ENCODE measurements around the gene PAQR6. TPM values are rescaled to one million over a fixed set of nuclear protein-coding genes. Genes with fewer than 3 reads are reported as not detected.

The PAQR6 gene
- total RNA-seq, 1 donor from 2014 or later = 1.0 TPM

GRCh38 chr1:156249593-156249992, 1.7 kb upstream of the PAQR6 start:
- Histone ChIP-seq H3K27ac (ENCODE audit: low read depth, low read length) (no peak overlapping the region), H3K4me3 (ENCODE audit: low read length in 3 of 3) (no peak overlapping the region), H3K9me3 (ENCODE audit: control insufficient read depth in 3 of 3, low read length in 3 of 3) (no peaks in the 10 kb centered on the region), H3K4me1 (ENCODE audit: control insufficient read depth in 3 of 3, insufficient read depth in 3 of 3, low read length in 3 of 3) (peaks cover 22 to 32% (median 29%) of the 10 kb centered on the region in 3 donors), H3K9ac (ENCODE audit: low read depth in 1 of 3, low read length in 3 of 3) (no peak overlapping the region), H3K27me3 (ENCODE audit: control insufficient read depth in 3 of 3, insufficient read depth in 3 of 3, low read length in 3 of 3) (peaks cover 17 to 23% (median 22%) of the 10 kb centered on the region in 3 donors), H3K36me3 (ENCODE audit: control insufficient read depth in 3 of 3, insufficient read depth in 3 of 3, low read length in 3 of 3) (peaks cover 48 to 52% (median 49%) of the 10 kb centered on the region in 3 donors)

GRCh38 chr1:156248323-156248683, 447 bp upstream of the PAQR6 start:
- Histone ChIP-seq H3K27me3 (ENCODE audit: control insufficient read depth in 3 of 3, insufficient read depth in 3 of 3, low read length in 3 of 3) (peaks cover 19 to 28% (median 28%) of the 10 kb centered on the region in 3 donors), H3K9me3 (ENCODE audit: control insufficient read depth in 3 of 3, low read length in 3 of 3) (no peaks in the 10 kb centered on the region), H3K27ac (ENCODE audit: low read depth, low read length) (no peak overlapping the region), H3K36me3 (ENCODE audit: control insufficient read depth in 3 of 3, insufficient read depth in 3 of 3, low read length in 3 of 3) (peaks cover 39 to 42% (median 41%) of the 10 kb centered on the region in 3 donors), H3K4me1 (ENCODE audit: control insufficient read depth in 3 of 3, insufficient read depth in 3 of 3, low read length in 3 of 3) (peaks cover 22 to 32% (median 29%) of the 10 kb centered on the region in 3 donors), H3K4me3 (ENCODE audit: low read length in 3 of 3) (no peak overlapping the region), H3K9ac (ENCODE audit: low read depth in 1 of 3, low read length in 3 of 3) (peak overlapping the region in 1 of 3 donors; percentile 33)

GRCh38 chr1:156246781-156247459, 936 bp downstream of the PAQR6 start:
- H3K9ac ChIP-seq (ENCODE audit: low read depth in 1 of 3, low read length in 3 of 3) = no peak overlapping the region
- H3K36me3 ChIP-seq (ENCODE audit: control insufficient read depth in 3 of 3, insufficient read depth in 3 of 3, low read length in 3 of 3) = peaks cover 27 to 29% (median 28%) of the 10 kb centered on the region in 3 donors
- peaks cover 19 to 28% (median 28%) of the 10 kb centered on the region in 3 donors for H3K27me3 ChIP-seq (ENCODE audit: control insufficient read depth in 3 of 3, insufficient read depth in 3 of 3, low read length in 3 of 3)
- no peaks in the 10 kb centered on the region for H3K9me3 ChIP-seq (ENCODE audit: control insufficient read depth in 3 of 3, low read length in 3 of 3)
- peaks cover 22 to 31% (median 28%) of the 10 kb centered on the region in 3 donors for H3K4me1 ChIP-seq (ENCODE audit: control insufficient read depth in 3 of 3, insufficient read depth in 3 of 3, low read length in 3 of 3)
- H3K27ac ChIP-seq (ENCODE audit: low read depth, low read length) = no peak overlapping the region
- no peak overlapping the region for H3K4me3 ChIP-seq (ENCODE audit: low read length in 3 of 3)

- peaks cover 21 to 26% (median 23%) of the 10 kb centered on the region in 3 donors for H3K36me3 ChIP-seq (ENCODE audit: control insufficient read depth in 3 of 3, insufficient read depth in 3 of 3, low read length in 3 of 3)
- peaks cover 22 to 28% (median 25%) of the 10 kb centered on the region in 3 donors for H3K4me1 ChIP-seq (ENCODE audit: control insufficient read depth in 3 of 3, insufficient read depth in 3 of 3, low read length in 3 of 3)
- H3K27me3 ChIP-seq (ENCODE audit: control insufficient read depth in 3 of 3, insufficient read depth in 3 of 3, low read length in 3 of 3) = peaks cover 19 to 29% (median 28%) of the 10 kb centered on the region in 3 donors
- H3K9me3 ChIP-seq (ENCODE audit: control insufficient read depth in 3 of 3, low read length in 3 of 3) = no peaks in the 10 kb centered on the region
- H3K4me3 ChIP-seq (ENCODE audit: low read length in 3 of 3) = no peak overlapping the region
- H3K27ac ChIP-seq (ENCODE audit: low read depth, low read length) = no peak overlapping the region
- H3K9ac ChIP-seq (ENCODE audit: low read depth in 1 of 3, low read length in 3 of 3) = no peak overlapping the region
These were observed 1.5 kb downstream of the PAQR6 start for GRCh38 chr1:156246241-156246780.

GRCh38 chr1:156245451-156246232, 2.2 kb downstream of the PAQR6 start:
- H3K9ac ChIP-seq (ENCODE audit: low read depth in 1 of 3, low read length in 3 of 3) = peak overlapping the region in 1 of 3 donors; percentile 8
- H3K27me3 ChIP-seq (ENCODE audit: control insufficient read depth in 3 of 3, insufficient read depth in 3 of 3, low read length in 3 of 3) = peaks cover 19 to 31% (median 28%) of the 10 kb centered on the region in 3 donors
- H3K36me3 ChIP-seq (ENCODE audit: control insufficient read depth in 3 of 3, insufficient read depth in 3 of 3, low read length in 3 of 3) = peaks cover 18 to 26% (median 19%) of the 10 kb centered on the region in 3 donors
- H3K9me3 ChIP-seq (ENCODE audit: control insufficient read depth in 3 of 3, low read length in 3 of 3) = no peaks in the 10 kb centered on the region
- peaks cover 21 to 28% (median 22%) of the 10 kb centered on the region in 3 donors for H3K4me1 ChIP-seq (ENCODE audit: control insufficient read depth in 3 of 3, insufficient read depth in 3 of 3, low read length in 3 of 3)
- H3K4me3 ChIP-seq (ENCODE audit: low read length in 3 of 3) = peak overlapping the region in 1 of 3 donors; percentile 29
- no peak overlapping the region for H3K27ac ChIP-seq (ENCODE audit: low read depth, low read length)

DNA sequence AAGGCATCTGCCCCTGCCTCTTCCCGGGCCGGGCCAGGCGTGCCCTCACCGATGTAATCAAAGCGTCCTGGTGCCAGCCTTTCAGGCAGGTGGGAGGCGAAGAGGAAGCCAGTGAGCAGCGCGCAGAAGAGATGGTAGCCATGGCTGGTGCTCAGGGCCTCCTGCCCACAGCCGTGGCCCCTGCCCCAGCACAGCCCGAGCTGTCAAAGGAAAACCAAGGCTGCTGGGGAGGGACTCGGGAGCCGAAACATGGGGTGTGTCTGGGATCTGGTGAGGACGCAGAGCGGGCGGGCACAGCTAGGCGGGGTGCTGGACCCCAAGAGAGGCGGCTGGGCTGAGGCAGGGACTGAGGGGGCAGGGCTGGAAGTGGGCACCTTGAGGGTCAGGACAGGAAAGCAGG, 3.1 kb downstream of the PAQR6 start:
- Histone ChIP-seq H3K4me1 (ENCODE audit: control insufficient read depth in 3 of 3, insufficient read depth in 3 of 3, low read length in 3 of 3) (peaks cover 21 to 28% (median 22%) of the 10 kb centered on the region in 3 donors), H3K4me3 (ENCODE audit: low read length in 3 of 3) (no peak overlapping the region), H3K27me3 (ENCODE audit: control insufficient read depth in 3 of 3, insufficient read depth in 3 of 3, low read length in 3 of 3) (peaks cover 19 to 31% (median 28%) of the 10 kb centered on the region in 3 donors), H3K36me3 (ENCODE audit: control insufficient read depth in 3 of 3, insufficient read depth in 3 of 3, low read length in 3 of 3) (peaks cover 13 to 20% (median 15%) of the 10 kb centered on the region in 3 donors), H3K9ac (ENCODE audit: low read depth in 1 of 3, low read length in 3 of 3) (no peak overlapping the region), H3K9me3 (ENCODE audit: control insufficient read depth in 3 of 3, low read length in 3 of 3) (no peaks in the 10 kb centered on the region), H3K27ac (ENCODE audit: low read depth, low read length) (no peak overlapping the region)

GRCh38 chr1:156244126-156244525, 3.7 kb downstream of the PAQR6 start:
- Histone ChIP-seq H3K4me1 (ENCODE audit: control insufficient read depth in 3 of 3, insufficient read depth in 3 of 3, low read length in 3 of 3) (peaks cover 21 to 28% (median 22%) of the 10 kb centered on the region in 3 donors), H3K4me3 (ENCODE audit: low read length in 3 of 3) (no peak overlapping the region), H3K9me3 (ENCODE audit: control insufficient read depth in 3 of 3, low read length in 3 of 3) (no peaks in the 10 kb centered on the region), H3K36me3 (ENCODE audit: control insufficient read depth in 3 of 3, insufficient read depth in 3 of 3, low read length in 3 of 3) (peaks cover 15 to 22% (median 16%) of the 10 kb centered on the region in 3 donors), H3K27me3 (ENCODE audit: control insufficient read depth in 3 of 3, insufficient read depth in 3 of 3, low read length in 3 of 3) (peaks cover 19 to 31% (median 28%) of the 10 kb centered on the region in 3 donors), H3K9ac (ENCODE audit: low read depth in 1 of 3, low read length in 3 of 3) (no peak overlapping the region), H3K27ac (ENCODE audit: low read depth, low read length) (no peak overlapping the region)

GRCh38 chr1:156242738-156243137, 5.1 kb downstream of the PAQR6 start:
- H3K4me3 ChIP-seq (ENCODE audit: low read length in 3 of 3) = no peak overlapping the region
- no peak overlapping the region for H3K27ac ChIP-seq (ENCODE audit: low read depth, low read length)
- no peak overlapping the region for H3K9ac ChIP-seq (ENCODE audit: low read depth in 1 of 3, low read length in 3 of 3)
- no peaks in the 10 kb centered on the region for H3K9me3 ChIP-seq (ENCODE audit: control insufficient read depth in 3 of 3, low read length in 3 of 3)
- H3K36me3 ChIP-seq (ENCODE audit: control insufficient read depth in 3 of 3, insufficient read depth in 3 of 3, low read length in 3 of 3) = peaks cover 27 to 36% (median 27%) of the 10 kb centered on the region in 3 donors
- peaks cover 19 to 31% (median 28%) of the 10 kb centered on the region in 3 donors for H3K27me3 ChIP-seq (ENCODE audit: control insufficient read depth in 3 of 3, insufficient read depth in 3 of 3, low read length in 3 of 3)
- H3K4me1 ChIP-seq (ENCODE audit: control insufficient read depth in 3 of 3, insufficient read depth in 3 of 3, low read length in 3 of 3) = peaks cover 16 to 23% (median 20%) of the 10 kb centered on the region in 3 donors

DNA sequence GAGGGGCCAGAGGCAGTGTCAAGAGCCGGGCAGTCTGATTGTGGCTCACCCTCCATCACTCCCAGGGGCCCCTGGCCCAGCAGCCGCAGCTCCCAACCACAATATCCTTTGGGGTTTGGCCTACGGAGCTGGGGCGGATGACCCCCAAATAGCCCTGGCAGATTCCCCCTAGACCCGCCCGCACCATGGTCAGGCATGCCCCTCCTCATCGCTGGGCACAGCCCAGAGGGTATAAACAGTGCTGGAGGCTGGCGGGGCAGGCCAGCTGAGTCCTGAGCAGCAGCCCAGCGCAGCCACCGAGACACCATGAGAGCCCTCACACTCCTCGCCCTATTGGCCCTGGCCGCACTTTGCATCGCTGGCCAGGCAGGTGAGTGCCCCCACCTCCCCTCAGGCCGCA, 5.9 kb downstream of the PAQR6 start, which contains the start of gene BGLAP:
Gene BGLAP (plus strand): TSS at position 259 of the 400 bp plus-strand sequence. CDS start 48 bp downstream, at position 307.
- H3K36me3 ChIP-seq (ENCODE audit: control insufficient read depth in 3 of 3, insufficient read depth in 3 of 3, low read length in 3 of 3) = peaks cover 31 to 42% (median 32%) of the 10 kb centered on the region in 3 donors

More for the DNA sequence above, 5.9 kb downstream of the PAQR6 start, which contains the start of gene BGLAP:
- Histone ChIP-seq H3K9me3 (ENCODE audit: control insufficient read depth in 3 of 3, low read length in 3 of 3) (no peaks in the 10 kb centered on the region), H3K27ac (ENCODE audit: low read depth, low read length) (no peak within 1 kb of the TSS), H3K4me3 (ENCODE audit: low read length in 3 of 3) (no peak within 1 kb of the TSS), H3K27me3 (ENCODE audit: control insufficient read depth in 3 of 3, insufficient read depth in 3 of 3, low read length in 3 of 3) (peaks cover 19 to 30% (median 28%) of the 10 kb centered on the region in 3 donors), H3K9ac (ENCODE audit: low read depth in 1 of 3, low read length in 3 of 3) (no peak within 1 kb of the TSS), H3K4me1 (ENCODE audit: control insufficient read depth in 3 of 3, insufficient read depth in 3 of 3, low read length in 3 of 3) (peaks cover 11 to 14% (median 14%) of the 10 kb centered on the region in 3 donors)
